A549 (cell line): Measurements from ENCODE around the gene CDH26.

ENCODE experiments used
- BHLHE40 ChIP-seq: IDR thresholded peaks from 2 replicates; pipeline ENCODE4 v1.6.1; 2012; ENCODE audit warnings: low read depth, low read length, inconsistent platforms
- MAFK ChIP-seq: fragments of 450-650 bp; IDR thresholded peaks from 2 replicates; pipeline ENCODE4 v1.6.1; 2014; ENCODE audit not compliant: partially characterized antibody
- MAZ ChIP-seq: fragments of 150-350 bp; IDR thresholded peaks from 2 replicates; pipeline ENCODE4 v1.6.1; 2014; ENCODE audit warnings: antibody characterized with exemption, low read depth, low read length, borderline replicate concordance
- NR3C1 ChIP-seq: fragments of >200 bp; sonication (Bioruptor Twin); formaldehyde crosslinking; IDR thresholded peaks from 3 replicates; pipeline ENCODE4 v1.6.1; 2017
- POLR2A ChIP-seq: IDR thresholded peaks from 2 replicates; pipeline ENCODE4 v1.6.1; 2012; ENCODE audit warnings: mild to moderate bottlenecking, low read length
- RCOR1 ChIP-seq: fragments of 150-350 bp; IDR thresholded peaks from 2 replicates; pipeline ENCODE4 v1.6.1; 2014; ENCODE audit warnings: antibody characterized with exemption, low read length, low read depth
- SMC3 ChIP-seq: fragments of >200 bp; sonication (Bioruptor Twin); formaldehyde crosslinking; IDR thresholded peaks from 3 replicates; pipeline ENCODE4 v1.6.1; 2018; ENCODE audit warnings: inconsistent platforms
- TP53 ChIP-seq: fragments of 250-450 bp; sonication (Bioruptor Pico); IDR thresholded peaks from 2 replicates; pipeline ENCODE4 v1.5.0; 2021; ENCODE audit warnings: mild to moderate bottlenecking, moderate library complexity
- ZC3H11A ChIP-seq: fragments of 450-650 bp; IDR thresholded peaks from 2 replicates; pipeline ENCODE4 v1.6.1; 2014; ENCODE audit warnings: antibody characterized with exemption, mild to moderate bottlenecking
- TF ChIP-seq, protein P1 (sequence below): fragments of >200 bp; sonication (Bioruptor Twin); formaldehyde crosslinking; IDR thresholded peaks from 3 replicates; pipeline ENCODE4 v1.5.1; 2016
- TF ChIP-seq, protein P2 (sequence below): fragments of 250-450 bp; sonication (Bioruptor Pico); IDR thresholded peaks from 2 replicates; pipeline ENCODE4 v1.5.0; 2021; ENCODE audit warnings: mild to moderate bottlenecking, moderate library complexity, borderline replicate concordance

GRCh38 chr20:60016406-60016805 is 58.2 kb downstream of the CDH26 start:
- no peak for TF ChIP-seq SMC3
- TF ChIP-seq, protein P1, sequence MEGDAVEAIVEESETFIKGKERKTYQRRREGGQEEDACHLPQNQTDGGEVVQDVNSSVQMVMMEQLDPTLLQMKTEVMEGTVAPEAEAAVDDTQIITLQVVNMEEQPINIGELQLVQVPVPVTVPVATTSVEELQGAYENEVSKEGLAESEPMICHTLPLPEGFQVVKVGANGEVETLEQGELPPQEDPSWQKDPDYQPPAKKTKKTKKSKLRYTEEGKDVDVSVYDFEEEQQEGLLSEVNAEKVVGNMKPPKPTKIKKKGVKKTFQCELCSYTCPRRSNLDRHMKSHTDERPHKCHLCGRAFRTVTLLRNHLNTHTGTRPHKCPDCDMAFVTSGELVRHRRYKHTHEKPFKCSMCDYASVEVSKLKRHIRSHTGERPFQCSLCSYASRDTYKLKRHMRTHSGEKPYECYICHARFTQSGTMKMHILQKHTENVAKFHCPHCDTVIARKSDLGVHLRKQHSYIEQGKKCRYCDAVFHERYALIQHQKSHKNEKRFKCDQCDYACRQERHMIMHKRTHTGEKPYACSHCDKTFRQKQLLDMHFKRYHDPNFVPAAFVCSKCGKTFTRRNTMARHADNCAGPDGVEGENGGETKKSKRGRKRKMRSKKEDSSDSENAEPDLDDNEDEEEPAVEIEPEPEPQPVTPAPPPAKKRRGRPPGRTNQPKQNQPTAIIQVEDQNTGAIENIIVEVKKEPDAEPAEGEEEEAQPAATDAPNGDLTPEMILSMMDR = no peak
- no peak for TF ChIP-seq POLR2A
- TF ChIP-seq, protein P2, sequence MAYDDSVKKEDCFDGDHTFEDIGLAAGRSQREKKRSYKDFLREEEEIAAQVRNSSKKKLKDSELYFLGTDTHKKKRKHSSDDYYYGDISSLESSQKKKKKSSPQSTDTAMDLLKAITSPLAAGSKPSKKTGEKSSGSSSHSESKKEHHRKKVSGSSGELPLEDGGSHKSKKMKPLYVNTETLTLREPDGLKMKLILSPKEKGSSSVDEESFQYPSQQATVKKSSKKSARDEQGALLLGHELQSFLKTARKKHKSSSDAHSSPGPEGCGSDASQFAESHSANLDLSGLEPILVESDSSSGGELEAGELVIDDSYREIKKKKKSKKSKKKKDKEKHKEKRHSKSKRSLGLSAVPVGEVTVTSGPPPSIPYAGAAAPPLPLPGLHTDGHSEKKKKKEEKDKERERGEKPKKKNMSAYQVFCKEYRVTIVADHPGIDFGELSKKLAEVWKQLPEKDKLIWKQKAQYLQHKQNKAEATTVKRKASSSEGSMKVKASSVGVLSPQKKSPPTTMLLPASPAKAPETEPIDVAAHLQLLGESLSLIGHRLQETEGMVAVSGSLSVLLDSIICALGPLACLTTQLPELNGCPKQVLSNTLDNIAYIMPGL (CRISPR knock-in tag) = no peak
- TF ChIP-seq MAFK = no peak
- no peak for TF ChIP-seq MAZ
- TF ChIP-seq TP53 = no peak
- TF ChIP-seq NR3C1 = no peak
- TF ChIP-seq BHLHE40 = no peak
- TF ChIP-seq ZC3H11A = no peak
- TF ChIP-seq RCOR1 = no peak
